Uterus (tissue), 4 donors: Measurements from ENCODE around the gene SPATA21. TPM values are rescaled to one million over a fixed set of nuclear protein-coding genes. Genes with fewer than 3 reads are reported as not detected.

Experiments
- DNase-seq, 2 donors: peaks; one replicate each; pipeline ENCODE4 v3.0.0-alpha.2; 2019 to 2020
- H3K27ac ChIP-seq, 2 donors: fragments of 200-600 bp; sonication (generic); 1 replicate in 1 of 2; 2 replicates in 1 of 2; pipeline ENCODE4 v1.5.1; 2016 to 2018
- H3K27me3 ChIP-seq, 2 donors: fragments of 200-600 bp; sonication (generic); one replicate each; pipeline ENCODE4 v1.5.1; 2018 to 2019; ENCODE audit warnings: control low read depth in 1 of 2
- H3K36me3 ChIP-seq, 2 donors: fragments of 200-600 bp; sonication (generic); one replicate each; pipeline ENCODE4 v1.5.1; 2019; ENCODE audit warnings: control low read depth in 1 of 2
- H3K4me1 ChIP-seq, 2 donors: fragments of 200-600 bp; sonication (generic); one replicate each; pipeline ENCODE4 v1.5.1; 2018 to 2019; ENCODE audit warnings: control low read depth in 1 of 2
- H3K4me3 ChIP-seq, 2 donors: fragments of 200-600 bp; sonication (generic); 1 replicate in 1 of 2; 2 replicates in 1 of 2; pipeline ENCODE4 v1.5.1; 2018 to 2019; ENCODE audit warnings: mild to moderate bottlenecking in 1 of 2
- H3K9me3 ChIP-seq, 2 donors: fragments of 200-600 bp; sonication (generic); one replicate each; pipeline ENCODE4 v1.5.1; 2019; ENCODE audit warnings: control low read depth in 1 of 2
- POLR2A ChIP-seq, 2 donors: fragments of 450-650 bp; IDR thresholded peaks; one replicate each; pipeline ENCODE4 v1.6.1; 2016; ENCODE audit warnings: antibody characterized with exemption in 2 of 2, mild to moderate bottlenecking in 1 of 2, moderate library complexity in 1 of 2
- intact Hi-C: fragments of 100-400 bp; cut with DNase I; formaldehyde crosslinking; loops from one replicate; pipeline ENCODE4 v1.15.1; 2023; ENCODE audit warnings: low total_unique reads
- total RNA-seq, 4 donors: library from RNA; depleted of rRNA in 3 of 4; stranded (reverse); fragments of >200 nt in 3 of 4; gene quantifications; one replicate each; pipeline versions ENCODE4 v1.1.0 to v1.2.4, GENCODE V29; 2014 to 2023
- TF ChIP-seq, protein P1 (sequence below), 4 experiments: fragments of 200-600 bp in 2 of 4; fragments of 450-650 bp in 2 of 4; sonication (generic) in 2 of 4; IDR thresholded peaks; one replicate each; pipeline ENCODE4 v1.5.1; 2016 to 2019; ENCODE audit warnings: antibody characterized with exemption in 4 of 4, mild to moderate bottlenecking in 2 of 4, moderate library complexity in 1 of 4
- donor health status: DM: yes; HTN: yes; CAD: no.

SPATA21 gene
- total RNA-seq, 4 donors from 2014 or later = 0.27 TPM; not detected in 3

DNA sequence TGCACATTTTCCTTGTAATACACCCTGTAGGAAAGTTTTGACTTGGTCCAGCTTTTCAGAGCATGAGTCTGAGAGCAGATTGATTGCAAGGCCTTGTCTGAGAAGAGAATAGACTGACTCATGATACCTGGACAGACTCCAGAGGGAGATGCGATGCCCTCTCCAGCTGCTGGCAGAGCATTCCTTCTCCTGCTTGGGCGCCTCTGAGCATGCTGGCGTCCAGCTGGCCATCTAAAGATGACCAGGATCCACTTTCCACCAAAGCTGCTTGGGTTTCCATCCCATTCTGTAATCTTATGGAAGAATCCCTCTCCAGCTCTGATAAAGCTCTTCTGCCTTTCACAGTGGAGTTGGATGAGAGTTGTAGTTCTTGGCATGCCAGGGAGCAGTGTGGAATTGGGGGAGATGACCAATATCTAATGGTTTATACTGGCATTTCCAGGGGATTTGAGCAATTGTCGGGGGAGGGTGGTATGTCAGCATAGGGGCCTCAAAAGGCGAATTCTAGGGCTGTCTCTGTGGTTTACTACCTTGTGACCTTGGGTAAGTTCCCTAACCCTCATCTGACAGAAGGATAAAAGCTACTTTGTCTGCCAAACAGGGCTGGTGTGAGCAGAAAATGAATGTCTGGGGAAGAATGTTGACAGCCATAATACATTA lies 50.6 kb downstream of the SPATA21 start:
- Histone ChIP-seq H3K27me3 (no peaks in the 10 kb centered on the region), H3K4me3 (no peak overlapping the region), H3K36me3 (no peaks in the 10 kb centered on the region), H3K27ac (peak overlapping the region; percentile 70 to 79), H3K9me3 (no peaks in the 10 kb centered on the region), H3K4me1 (peaks cover 22 to 23% of the 10 kb centered on the region in 2 donors)
- intact Hi-C loops = no loop called here
- no peak for TF ChIP-seq POLR2A (IDR thresholded peaks at IDR 0.05)
- TF ChIP-seq, protein P1, sequence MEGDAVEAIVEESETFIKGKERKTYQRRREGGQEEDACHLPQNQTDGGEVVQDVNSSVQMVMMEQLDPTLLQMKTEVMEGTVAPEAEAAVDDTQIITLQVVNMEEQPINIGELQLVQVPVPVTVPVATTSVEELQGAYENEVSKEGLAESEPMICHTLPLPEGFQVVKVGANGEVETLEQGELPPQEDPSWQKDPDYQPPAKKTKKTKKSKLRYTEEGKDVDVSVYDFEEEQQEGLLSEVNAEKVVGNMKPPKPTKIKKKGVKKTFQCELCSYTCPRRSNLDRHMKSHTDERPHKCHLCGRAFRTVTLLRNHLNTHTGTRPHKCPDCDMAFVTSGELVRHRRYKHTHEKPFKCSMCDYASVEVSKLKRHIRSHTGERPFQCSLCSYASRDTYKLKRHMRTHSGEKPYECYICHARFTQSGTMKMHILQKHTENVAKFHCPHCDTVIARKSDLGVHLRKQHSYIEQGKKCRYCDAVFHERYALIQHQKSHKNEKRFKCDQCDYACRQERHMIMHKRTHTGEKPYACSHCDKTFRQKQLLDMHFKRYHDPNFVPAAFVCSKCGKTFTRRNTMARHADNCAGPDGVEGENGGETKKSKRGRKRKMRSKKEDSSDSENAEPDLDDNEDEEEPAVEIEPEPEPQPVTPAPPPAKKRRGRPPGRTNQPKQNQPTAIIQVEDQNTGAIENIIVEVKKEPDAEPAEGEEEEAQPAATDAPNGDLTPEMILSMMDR (IDR thresholded peaks at IDR 0.05) = no peak
- DNase-seq = no peak

DNA sequence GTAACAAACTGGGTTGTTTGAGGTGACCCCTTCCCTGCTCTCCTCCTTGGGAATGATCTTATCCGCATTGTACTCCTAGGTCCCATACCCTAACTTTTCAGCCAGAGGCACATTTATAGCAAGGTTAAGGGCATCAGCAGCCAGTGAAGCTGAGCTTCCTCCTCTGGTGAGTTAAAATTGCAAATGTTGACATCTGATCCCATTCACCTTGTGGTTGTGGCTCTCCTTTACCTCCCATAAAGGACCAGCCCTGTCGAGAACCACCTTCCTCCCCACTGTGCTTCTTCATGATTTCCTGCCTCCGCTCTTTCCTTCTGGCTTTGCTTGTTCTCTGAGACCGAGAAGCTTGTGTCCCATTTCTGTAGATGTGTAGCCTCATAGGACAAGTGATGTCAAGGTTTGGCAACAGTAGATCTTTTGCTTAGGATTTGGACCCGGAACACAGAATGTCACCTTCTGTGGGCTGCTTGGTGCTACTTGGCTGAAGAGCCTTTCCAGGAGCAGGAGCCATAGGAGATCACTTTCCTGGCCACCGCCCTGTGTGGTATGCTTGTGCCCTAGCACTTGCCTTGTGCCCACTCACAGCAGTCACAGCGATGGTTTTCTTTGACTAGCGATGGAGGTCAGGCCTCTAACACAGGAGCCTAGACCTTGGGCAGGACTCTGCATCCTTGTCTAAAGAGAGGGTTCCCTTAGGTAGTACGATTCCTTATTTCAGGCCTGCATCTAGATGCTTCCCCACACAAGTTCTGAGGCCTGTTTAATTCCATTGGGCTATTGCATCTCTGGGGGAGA lies 51.4 kb downstream of the SPATA21 start:
- Histone ChIP-seq H3K4me1 (peaks cover 22 to 23% of the 10 kb centered on the region in 2 donors), H3K9me3 (no peaks in the 10 kb centered on the region)
- intact Hi-C loops = no loop called here

DNA sequence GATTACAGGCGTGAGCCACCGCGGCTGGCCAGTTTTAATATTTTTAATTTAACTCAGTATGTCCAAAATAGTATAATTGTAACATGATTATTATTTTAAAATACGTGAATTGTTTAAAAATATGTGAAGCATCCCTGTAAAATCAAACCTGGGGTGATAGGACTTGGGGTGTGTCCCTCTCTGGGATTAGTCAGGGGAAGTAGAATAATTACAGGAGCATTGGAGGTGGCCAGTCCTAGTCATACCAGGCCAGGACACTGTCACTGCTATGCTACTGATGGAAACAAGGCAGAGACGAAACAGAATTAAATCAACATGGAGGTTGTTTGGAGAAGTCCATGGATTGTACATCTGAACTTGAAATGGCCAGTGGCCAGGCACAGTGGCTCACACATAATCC lies 53.3 kb downstream of the SPATA21 start:
- Histone ChIP-seq H3K4me1 (peaks cover 22 to 23% of the 10 kb centered on the region in 2 donors), H3K36me3 (no peaks in the 10 kb centered on the region), H3K9me3 (no peaks in the 10 kb centered on the region), H3K27me3 (no peaks in the 10 kb centered on the region), H3K4me3 (no peak overlapping the region), H3K27ac (no peak overlapping the region)
- no peak for DNase-seq
- intact Hi-C loops = no loop called here
- TF ChIP-seq POLR2A (IDR thresholded peaks at IDR 0.05) = no peak
- TF ChIP-seq, protein P1 (IDR thresholded peaks at IDR 0.05) = no peak

More for the DNA sequence above, 51.4 kb downstream of the SPATA21 start:
- H3K27me3 ChIP-seq = no peaks in the 10 kb centered on the region
- H3K27ac ChIP-seq = peak overlapping the region; percentile 70 to 79
- no peak overlapping the region for H3K4me3 ChIP-seq
- no peak for TF ChIP-seq POLR2A (IDR thresholded peaks at IDR 0.05)
- TF ChIP-seq, protein P1 (IDR thresholded peaks at IDR 0.05) = no peak
- no peak for DNase-seq
- no peaks in the 10 kb centered on the region for H3K36me3 ChIP-seq

DNA sequence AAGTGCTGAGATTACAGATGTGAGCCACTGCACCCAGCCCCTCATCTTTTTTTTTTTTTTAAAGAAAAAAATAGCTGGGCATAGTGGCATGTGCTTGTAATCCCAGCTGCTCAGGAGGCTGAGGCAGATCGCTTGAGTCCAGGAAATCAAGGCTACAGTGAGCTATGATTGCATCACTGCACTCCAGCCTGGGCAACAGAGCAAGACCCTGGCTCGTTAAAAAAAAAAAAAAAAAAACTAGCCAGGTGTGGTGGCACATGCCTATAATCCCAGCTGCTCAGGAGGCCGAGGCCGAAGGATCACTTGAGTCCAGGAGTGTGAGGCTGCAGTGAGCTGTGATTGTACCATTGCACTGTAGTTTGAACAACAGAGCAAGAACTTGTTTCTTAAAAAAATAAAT lies 56.4 kb downstream of the SPATA21 start:
- intact Hi-C loops = no loop called here
- no peak for DNase-seq
- H3K4me1 ChIP-seq = peaks cover 6 to 12% of the 10 kb centered on the region in 2 donors

More for the DNA sequence above, 56.4 kb downstream of the SPATA21 start:
- TF ChIP-seq POLR2A (IDR thresholded peaks at IDR 0.05) = no peak
- TF ChIP-seq, protein P1 (IDR thresholded peaks at IDR 0.05) = no peak
- no peaks in the 10 kb centered on the region for H3K36me3 ChIP-seq
- no peaks in the 10 kb centered on the region for H3K9me3 ChIP-seq
- no peak overlapping the region for H3K27ac ChIP-seq
- no peak overlapping the region for H3K4me3 ChIP-seq
- H3K27me3 ChIP-seq = no peaks in the 10 kb centered on the region
